ENCODE measurements around the gene PACSIN2. TPM values are rescaled to one million over a fixed set of nuclear protein-coding genes. Genes with fewer than 3 reads are reported as not detected.

The PACSIN2 gene
- total RNA-seq, 1 donor from 2014 or later: 93.4 TPM

DNA sequence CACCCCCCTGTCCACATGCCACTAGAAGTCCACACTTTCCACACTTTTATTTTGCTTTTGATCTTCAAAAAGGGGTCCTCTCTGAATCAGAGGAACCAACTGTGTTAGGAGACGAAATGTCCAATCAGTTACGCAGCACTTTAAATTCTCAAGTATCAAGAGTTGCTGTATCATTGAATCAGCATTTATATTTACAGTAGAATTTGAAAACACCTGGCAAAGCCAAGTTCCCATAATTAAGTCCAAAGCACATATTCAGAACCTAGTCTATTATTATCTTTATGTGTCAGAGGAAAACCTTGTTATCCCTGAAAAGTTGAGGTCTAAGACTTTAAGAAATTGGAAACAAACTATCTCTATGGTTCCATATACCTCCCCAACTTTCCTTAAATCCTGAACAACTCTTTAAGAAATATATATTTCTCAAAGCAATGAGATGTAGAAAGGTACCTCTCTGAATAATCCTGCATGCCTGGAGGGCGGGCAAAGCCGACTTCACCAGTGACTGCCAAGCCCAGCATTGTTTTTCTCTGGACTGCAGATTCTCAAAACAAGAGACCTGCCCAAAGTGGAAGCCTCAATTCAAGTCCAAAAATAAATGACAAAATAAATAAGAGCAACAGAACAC is 82.0 kb downstream of the PACSIN2 start:
- no peaks in the 10 kb centered on the region for H3K36me3 Mint-ChIP-seq (ENCODE audit: low read depth)
- peak overlapping the region; percentile 67 for H3K4me3 Mint-ChIP-seq (ENCODE audit: unreplicated experiment)
- no peak for TF ChIP-seq CTCF (IDR thresholded peaks at IDR 0.05)
- no peaks in the 10 kb centered on the region for H3K9me3 Mint-ChIP-seq (ENCODE audit: low read depth)
- DNase-seq (ENCODE audit: low spot score): no peak
- no peaks in the 10 kb centered on the region for H3K27me3 Mint-ChIP-seq (ENCODE audit: low read depth)
- peak overlapping the region; percentile 100 for H3K27ac Mint-ChIP-seq (ENCODE audit: unreplicated experiment)
- H3K4me1 Mint-ChIP-seq (ENCODE audit: low read depth): peaks cover 91% of the 10 kb centered on the region

DNA sequence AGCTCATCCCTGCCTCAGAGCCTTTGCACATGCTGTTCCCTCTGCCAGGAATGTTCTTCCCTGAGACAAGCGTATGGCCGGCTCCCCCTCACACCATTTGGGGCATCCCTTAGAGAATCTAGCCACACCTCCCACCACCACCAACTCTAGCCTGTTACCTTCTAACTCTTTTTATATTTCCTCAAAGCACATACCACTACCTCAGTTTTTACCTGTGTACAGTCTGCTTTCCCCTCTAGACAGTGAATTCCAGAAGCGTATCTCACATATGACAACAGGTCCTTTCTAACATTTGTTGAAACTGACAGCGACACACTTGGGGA is 82.8 kb downstream of the PACSIN2 start:
- DNase-seq (ENCODE audit: low spot score): no peak
- Mint-ChIP-seq H3K27ac (ENCODE audit: unreplicated experiment) (peak overlapping the region; percentile 100), H3K4me1 (ENCODE audit: low read depth) (peaks cover 82% of the 10 kb centered on the region), H3K4me3 (ENCODE audit: unreplicated experiment) (peak overlapping the region; percentile 67), H3K36me3 (ENCODE audit: low read depth) (no peaks in the 10 kb centered on the region), H3K9me3 (ENCODE audit: low read depth) (no peaks in the 10 kb centered on the region), H3K27me3 (ENCODE audit: low read depth) (no peaks in the 10 kb centered on the region)
- no peak for TF ChIP-seq CTCF (IDR thresholded peaks at IDR 0.05)

- Mint-ChIP-seq H3K4me3 (ENCODE audit: unreplicated experiment) (peak overlapping the region; percentile 52), H3K27ac (ENCODE audit: unreplicated experiment) (peak overlapping the region; percentile 100), H3K4me1 (ENCODE audit: low read depth) (peaks cover 82% of the 10 kb centered on the region), H3K27me3 (ENCODE audit: low read depth) (no peaks in the 10 kb centered on the region), H3K9me3 (ENCODE audit: low read depth) (no peaks in the 10 kb centered on the region), H3K36me3 (ENCODE audit: low read depth) (no peaks in the 10 kb centered on the region)
- no peak for TF ChIP-seq CTCF (IDR thresholded peaks at IDR 0.05)
- no peak for DNase-seq (ENCODE audit: low spot score)
Measured at GRCh38 chr22:42931421-42932196, 83.3 kb downstream of the PACSIN2 start.

- no peaks in the 10 kb centered on the region for H3K9me3 Mint-ChIP-seq (ENCODE audit: low read depth)
- H3K27me3 Mint-ChIP-seq (ENCODE audit: low read depth): no peaks in the 10 kb centered on the region
- peaks cover 5% of the 10 kb centered on the region for H3K36me3 Mint-ChIP-seq (ENCODE audit: low read depth)
- peaks cover 84% of the 10 kb centered on the region for H3K4me1 Mint-ChIP-seq (ENCODE audit: low read depth)
- H3K27ac Mint-ChIP-seq (ENCODE audit: unreplicated experiment): peak overlapping the region; percentile 100
- TF ChIP-seq CTCF (IDR thresholded peaks at IDR 0.05): peak; percentile 62
- H3K4me3 Mint-ChIP-seq (ENCODE audit: unreplicated experiment): peak overlapping the region; percentile 52
- DNase-seq (ENCODE audit: low spot score): no peak
Measured at GRCh38 chr22:42930810-42931420, 84.0 kb downstream of the PACSIN2 start.

DNA sequence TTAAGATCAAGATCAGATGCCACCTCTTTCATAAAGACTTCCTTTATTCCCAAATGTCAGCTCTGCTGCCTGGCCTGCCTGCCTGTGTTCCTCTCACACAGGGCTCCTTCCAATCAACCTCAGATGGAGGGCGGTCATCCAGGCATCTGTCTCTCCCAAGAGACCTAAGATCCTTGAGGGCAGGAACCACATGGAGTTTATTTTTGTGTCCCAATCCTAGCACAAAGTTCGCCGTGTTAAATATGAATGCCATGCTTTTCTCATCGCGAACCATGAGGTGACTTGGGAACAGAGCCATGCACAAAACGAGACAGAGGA is 85.2 kb downstream of the PACSIN2 start:
- Mint-ChIP-seq H3K27ac (ENCODE audit: unreplicated experiment) (peak overlapping the region; percentile 100), H3K27me3 (ENCODE audit: low read depth) (no peaks in the 10 kb centered on the region), H3K9me3 (ENCODE audit: low read depth) (no peaks in the 10 kb centered on the region), H3K36me3 (ENCODE audit: low read depth) (peaks cover 6% of the 10 kb centered on the region), H3K4me3 (ENCODE audit: unreplicated experiment) (peak overlapping the region; percentile 37), H3K4me1 (ENCODE audit: low read depth) (peaks cover 80% of the 10 kb centered on the region)
- TF ChIP-seq CTCF (IDR thresholded peaks at IDR 0.05): no peak
- no peak for DNase-seq (ENCODE audit: low spot score)

All from chondrocyte (in vitro differentiated cells).